Stimulated activated CD8-positive, alpha-beta memory T cell treated with anti-CD3 and anti-CD28 coated beads, Interleukin-2, amount 100 ng/mL, for 48 hours (primary cell): Measurements from ENCODE around the gene MICB.
"Not testable (repeated sequence)": the region's sequence is repeated elsewhere in the genome, so short reads cannot be mapped to it uniquely, and the experiment has no call there.

Source experiments
- DNase-seq, 2 donors: peaks; one replicate each; pipeline ENCODE4 v3.0.0-alpha.2; 2020; ENCODE audit warnings: low read depth in 2 of 2

MICB gene

DNA sequence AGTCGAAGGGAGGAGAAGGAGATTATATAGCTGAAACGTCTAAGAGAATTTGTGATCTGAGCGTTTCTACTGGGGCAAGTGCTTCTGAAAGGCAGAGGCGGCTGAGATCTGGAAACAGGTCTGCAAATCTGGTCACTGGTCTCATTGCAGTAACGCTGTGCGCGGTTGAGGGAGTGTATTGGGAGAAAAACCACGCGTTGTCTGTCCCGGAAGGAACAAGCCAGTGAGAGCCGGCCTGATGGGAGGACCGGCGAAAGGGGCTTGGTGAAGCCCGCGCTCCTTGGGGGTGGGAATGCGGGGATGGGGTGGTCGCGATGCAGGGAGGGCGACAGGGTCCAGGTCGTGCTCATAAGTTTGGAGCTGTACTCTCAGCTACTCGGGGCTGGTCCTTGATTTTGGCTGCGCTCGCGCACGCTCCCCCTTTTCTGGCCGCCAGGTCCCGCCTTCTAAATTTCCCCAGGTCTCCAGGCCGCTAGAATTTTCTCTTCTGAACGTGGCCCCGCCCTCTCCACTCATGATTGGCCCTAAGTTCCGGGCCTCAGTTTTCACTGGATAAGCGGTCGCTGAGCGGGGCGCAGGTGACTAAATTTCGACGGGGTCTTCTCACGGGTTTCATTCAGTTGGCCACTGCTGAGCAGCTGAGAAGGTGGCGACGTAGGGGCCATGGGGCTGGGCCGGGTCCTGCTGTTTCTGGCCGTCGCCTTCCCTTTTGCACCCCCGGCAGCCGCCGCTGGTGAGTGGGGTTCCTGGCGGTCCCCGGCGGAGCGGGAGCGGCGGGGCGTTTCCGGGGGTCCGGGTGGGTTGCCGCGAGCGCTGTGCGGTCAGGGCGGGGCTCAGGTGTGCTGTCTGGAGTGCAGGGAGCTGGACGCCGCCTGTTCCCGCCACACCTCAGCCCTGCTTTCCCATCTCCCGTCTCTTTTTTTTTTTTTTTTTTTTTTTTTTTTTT is at the start of gene MICB:
Gene MICB, plus strand, starts transcription at position 615 of the 946 bp plus-strand sequence. Its CDS starts 49 bp downstream, at position 664.
- DNase-seq = peak; percentile 77 to 80

DNA sequence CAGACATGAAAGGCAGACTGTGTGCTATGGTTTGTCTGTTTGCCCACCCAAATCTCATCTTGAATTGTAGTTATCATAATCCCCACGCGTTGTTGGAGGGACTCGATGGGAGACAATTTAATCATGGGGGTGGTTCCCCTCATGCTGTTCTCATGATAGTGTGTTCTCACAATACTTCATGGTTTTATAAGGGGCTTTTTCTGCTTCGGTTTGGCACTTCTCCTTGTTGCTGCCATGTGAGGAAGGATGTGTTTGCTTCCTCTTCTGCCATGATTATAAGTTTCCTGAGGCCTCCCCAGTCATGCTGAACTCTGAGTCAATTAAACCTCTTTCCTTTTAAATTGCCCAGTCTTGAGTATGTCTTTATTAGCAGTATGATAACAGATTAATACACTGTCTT is 47.2 kb upstream of the MICB start:
- no peak for DNase-seq

DNA sequence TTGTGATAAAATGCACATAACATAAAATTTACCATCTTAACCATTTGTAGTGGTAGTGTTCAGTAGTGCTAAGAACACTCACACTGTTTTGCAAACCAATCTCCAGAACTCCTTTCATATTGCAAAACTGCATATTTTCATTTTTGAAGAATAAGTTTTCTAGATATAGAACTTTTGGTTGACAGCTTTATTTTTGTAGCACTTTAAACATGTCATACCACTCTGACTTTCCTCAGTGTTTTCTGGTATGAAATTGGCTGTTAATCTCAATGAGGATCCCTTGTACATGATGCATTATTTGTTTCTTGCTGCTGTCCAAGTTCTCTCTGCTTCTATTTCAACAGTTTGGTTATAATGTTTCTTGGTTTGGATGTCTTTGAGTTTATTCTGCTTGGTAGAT is 45.1 kb upstream of the MICB start:
- DNase-seq = no peak

DNA sequence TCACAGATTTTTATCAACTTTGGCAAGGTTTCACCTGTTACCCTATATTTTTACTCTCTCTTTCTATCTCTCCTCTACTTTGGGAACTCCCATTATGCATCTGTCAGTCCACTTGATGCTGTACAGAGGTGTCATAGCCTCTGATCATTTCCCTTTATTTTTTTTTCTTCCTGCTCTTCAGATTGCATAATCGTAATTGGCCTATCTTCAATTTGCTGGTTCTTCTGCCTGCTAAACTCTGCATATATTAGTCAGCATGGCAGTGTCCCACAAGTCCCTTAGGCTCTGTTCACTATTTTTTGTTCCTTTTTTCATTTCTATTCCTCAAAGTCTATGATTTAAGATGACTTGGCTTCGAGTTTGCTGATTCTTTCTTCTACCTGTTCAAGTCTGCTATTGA is 44.7 kb upstream of the MICB start:
- no peak for DNase-seq

DNA sequence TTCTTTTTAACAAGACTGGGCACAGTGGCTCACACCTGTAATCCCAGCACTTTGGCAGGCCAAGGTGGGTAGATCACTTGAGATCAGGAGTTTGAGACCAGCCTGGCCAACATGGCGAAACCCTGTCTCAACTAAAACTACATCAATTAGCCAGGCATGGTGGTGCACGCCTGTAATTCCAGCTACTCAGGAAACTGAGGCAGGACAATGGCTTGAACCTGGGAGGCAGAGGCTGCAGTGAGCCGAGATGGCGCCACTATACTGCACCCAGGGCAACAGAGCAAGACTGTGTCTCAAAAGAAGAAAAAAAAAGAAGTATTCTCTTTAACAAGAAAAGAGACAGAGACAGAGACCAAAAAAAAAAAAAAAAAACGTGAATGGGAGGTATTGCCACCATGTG is 38.1 kb upstream of the MICB start:
- not testable (repeated sequence) for DNase-seq

DNA sequence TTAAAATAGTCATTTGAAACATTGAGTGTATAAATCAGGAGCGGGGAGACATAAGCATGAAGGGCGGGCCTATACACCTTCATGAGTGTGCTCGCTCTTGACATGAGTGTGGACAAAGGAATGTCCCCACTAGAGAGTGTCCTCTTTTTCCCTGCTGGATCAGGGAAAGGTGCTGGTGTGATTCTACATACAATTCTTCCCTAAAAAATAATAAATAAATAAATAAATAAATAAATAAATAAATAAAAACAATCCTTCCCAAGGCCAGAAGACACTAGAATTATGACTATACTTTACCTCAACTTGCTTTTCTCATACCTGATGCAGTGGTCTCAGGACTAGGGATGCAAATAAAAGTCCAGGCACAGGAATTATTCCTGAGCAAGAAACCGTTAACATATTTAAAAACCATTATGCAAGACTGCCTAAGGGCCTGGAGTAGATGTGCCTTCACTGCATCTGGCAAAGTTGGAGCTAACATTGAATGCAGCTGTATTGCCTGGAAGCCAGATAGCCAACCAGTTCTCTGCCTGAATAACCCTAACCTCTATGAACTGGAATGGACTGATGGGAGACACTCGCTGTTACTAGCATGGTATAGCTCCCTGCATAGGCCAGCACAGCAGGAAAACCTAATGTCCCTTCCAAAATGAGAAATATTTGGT is 37.5 kb upstream of the MICB start:
- DNase-seq = no peak

DNA sequence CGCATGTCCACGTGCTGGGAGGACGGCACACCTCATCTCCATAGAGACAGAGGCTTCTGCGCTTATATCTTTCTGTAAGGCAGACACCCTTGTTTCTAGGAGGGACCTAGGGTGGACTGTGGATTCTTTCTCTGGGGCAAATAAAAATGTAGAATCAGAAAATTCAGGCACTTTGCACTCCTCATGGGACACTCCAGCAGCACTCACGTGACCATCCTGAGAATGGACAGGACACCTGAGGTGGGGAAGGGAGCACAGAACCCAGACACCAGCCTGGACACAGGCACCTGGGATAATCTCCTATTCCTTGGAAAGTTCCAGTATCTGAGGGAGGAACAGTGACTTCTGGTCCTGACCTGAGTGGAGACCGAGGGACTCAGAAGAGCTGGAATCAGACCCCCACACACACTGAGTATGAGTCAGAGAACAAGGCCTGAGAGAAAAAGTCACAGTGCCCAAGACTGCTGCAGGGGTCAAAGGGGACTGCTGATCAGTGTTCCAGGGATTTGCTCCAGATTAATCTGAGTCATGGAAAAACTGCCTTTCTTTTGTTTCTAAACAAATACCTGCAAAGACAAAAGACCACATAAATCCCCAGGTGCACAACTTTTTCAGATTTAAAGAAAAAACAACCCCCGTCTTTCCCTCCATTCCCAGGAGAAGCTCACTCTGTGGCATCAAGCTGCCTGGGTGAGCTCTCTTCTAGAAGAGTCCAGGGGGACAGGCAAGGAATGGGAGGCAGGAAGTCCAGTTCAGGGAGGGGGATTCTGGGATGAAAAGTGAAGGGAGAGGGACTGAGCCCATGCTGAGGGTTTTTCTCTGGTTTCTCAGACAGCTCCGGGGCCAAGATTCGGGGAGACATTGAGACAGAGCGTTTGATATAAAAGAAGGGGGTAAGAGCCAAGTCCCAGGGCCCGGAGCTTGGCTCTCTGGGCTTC is 35.6 kb upstream of the MICB start:
- DNase-seq = no peak

DNA sequence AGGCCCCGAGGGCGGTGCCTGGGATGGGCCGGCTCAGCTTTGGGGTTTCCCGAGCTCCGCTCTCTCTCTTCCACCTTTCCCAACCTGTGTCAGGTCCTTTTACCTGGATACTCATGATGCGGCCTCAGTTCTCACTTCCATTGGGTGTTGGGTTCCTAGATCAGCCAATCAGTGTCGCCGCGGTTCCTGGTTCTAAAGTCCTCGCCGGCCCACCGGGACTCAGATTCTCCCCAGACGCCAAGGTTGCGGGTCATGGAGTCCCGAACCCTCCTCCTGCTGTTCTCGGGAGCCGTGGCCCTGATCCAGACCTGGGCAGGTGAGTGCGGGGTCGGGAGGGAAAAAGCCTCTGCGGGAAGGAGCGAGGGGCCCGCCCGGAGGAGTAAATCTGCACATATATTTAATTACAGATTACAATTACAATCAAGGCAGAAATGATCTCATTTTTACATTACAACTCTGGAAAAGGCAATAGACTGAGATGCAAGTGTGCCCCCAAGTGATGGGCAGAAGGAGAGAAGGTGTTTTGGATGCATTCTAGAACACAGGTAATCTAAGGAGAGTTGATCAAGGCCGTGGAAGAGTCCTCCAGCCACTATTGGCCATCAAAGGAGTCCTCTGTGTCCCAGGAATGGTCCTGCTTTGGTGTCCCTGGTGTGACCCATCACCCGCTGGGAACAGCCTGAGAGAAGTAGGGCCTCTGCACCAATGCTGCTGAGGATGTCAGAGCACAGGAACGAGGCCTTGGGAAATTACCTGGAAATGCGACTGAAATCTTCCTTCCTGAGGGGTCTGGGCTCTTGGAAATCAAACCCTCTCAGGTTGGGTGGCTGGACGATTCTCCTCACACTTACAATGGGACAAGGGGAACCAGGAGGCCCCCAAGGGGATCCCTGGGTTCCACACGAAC is 34.7 kb upstream of the MICB start:
- peak; percentile 66 to 83 for DNase-seq

DNA sequence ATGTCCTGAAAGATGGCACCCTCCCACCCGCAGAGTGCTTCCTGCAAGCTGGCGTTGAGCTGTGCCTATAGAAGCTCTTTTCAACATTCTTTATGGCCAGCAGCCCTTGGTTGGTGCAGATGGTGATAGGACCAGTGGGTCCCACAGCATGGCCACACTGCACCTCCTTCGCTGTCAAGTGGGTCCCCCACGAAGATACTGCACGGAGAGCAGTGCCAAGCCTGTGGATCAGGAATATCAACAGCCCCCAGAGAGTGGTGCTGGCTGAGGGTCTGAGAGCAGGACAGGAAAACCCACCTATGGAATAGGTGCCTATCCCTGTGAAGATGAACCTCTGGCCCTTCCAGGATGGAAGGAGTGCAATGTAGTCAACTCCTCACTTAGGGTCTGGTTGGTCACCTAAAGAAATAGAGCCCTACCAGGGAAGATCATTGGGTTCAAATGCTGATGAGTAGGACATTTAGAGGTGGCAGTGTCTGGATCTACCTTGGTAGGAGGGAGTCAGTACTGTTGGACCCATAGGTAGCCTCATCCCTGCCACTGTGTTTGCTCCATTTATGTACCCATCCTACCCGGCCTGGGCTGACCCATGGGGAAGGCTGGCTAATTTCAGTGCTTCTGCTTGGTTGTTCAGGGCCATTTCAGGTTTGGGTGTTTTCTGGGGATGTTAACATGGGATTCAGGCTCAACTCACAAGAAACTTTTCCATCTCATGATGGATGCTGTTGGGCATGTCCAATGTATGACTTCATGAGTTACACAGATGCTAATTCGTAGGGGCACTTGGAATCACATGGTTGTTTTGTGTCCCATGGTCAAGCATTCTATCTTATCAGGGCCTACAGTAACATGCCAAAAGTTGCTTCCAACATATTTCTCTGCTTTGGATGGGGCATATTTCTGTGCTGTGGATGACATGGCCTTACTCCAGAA is 33.4 kb upstream of the MICB start:
- DNase-seq = no peak

DNA sequence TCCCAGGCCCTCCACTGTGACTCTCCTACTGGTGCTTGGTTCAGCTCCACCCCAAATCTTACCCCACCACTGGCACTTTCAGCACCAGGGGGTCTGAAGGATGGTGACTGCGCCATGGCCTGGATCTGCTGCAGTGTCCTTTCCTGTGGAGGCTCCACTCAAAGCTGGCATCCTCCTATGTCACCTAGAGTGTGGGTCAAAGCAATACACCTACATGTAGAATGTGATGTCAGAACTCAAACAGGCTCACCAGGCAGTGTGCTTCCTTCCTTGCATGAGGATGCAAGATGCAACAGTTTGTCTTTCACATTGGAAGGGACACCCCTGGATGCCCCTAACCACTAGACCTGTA is 32.8 kb upstream of the MICB start:
- no peak for DNase-seq

DNA sequence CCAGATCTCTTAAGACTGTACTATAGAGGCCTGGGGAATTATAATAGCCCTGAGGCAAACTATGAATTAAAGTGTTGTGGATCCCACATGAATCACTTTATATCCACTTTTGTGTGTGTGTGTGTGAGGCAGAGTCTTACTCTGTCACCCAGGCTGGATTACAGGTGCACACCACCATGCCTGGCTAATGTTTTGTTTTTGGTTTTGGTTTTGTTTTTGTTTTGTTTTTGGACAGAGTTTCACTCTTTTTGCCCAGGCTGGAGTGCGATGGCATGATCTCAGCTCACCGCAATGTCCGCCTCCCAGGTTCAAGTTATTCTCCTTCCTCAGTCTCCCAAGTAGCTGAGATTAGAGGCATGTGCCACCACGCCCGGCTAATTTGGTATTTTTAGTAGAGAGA is 32.2 kb upstream of the MICB start:
- no peak for DNase-seq

DNA sequence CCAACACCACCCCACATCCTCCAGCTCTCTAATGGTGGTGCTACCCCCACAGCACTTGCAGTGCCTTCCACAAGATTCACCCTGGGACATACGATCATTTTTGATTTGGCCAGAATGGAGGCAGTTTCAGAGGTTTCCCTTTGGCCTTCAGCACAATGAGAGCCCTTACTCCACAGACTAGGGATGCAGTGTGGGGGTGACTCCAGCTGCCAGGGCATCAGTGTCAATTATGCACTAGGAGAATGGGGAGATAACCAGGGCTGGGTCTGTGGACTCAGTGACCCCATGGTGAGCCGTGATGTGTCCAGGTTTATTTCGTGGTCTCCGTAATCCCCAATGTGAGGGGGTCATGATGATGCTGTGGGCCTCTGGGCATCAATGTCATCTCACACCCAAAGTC is 31.5 kb upstream of the MICB start:
- DNase-seq = no peak

DNA sequence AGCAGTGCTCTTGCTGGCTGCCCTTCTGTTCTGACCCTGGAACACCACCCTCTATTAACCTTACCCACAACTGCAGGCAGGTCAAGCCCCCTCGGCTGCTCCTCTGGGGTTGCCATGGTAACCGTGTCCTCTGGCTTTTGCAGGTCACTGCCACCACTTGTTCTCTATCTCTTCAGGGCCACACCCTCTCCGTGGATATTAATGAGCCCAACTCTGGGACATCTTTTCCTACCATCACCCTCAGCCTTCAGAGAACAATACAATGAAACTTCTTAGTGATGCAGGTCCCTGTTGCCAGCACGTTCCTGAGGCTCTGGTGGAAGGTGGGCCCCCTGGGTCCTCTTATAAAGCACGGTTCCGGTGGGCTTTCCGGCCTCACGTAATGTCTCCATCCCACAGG is 30.8 kb upstream of the MICB start:
- DNase-seq = no peak

DNA sequence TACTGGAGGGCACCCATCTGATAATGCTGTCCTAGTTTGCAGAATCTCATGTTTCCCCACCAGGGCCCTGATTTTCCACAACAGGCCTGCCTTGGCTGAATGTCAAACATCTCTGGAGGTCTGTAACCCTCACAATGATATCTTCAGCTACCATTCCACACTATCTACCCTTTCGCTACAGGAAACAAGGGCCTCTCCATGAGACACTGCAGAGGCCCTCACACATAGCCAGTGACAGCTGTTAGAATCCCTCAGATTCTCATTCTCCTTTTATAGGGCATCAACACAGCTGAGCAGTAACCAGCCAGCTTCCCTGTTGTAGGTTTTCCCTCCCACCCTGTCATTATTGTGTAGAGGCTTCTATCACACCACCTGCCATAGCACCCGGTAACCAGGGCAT is 29.6 kb upstream of the MICB start:
- no peak for DNase-seq

DNA sequence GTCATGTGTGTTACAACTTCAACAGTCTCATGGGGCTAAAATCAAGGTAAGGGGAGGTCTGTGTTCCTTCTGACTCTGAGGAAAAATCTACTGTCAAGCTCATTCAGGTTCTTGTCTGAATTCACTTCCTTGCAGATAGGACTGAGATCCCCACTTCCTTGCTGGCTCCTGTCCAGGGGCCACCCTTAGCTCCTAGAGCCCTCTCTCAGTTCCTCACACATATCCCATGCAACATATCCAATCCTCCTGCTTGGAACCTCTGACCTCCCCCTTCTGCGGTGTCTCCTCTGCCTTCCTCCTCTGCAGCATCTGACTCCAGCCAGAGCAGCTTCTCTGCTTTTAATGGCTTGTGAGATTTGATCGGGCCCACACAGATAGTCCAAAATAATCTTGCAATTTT is 27.1 kb upstream of the MICB start:
- no peak for DNase-seq

DNA sequence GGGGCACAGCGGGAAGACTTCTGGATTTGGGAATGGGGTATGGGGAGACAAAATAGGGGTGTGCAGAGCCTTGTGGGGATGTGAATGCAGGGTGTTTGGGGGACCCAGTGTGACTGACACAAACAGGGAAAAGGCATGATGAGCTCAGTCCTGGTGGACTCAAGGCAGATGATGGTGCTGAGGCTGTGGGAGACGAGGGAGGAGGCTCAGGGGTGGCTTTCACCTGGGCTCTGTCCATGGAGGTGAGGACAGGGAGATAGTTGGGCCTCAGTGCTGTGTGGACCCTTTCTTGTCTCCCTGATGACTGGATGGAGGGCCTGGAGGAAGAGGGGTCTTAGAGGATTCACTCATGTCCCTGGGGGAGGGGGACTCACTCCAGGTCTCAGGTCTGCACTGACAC is 26.2 kb upstream of the MICB start:
- no peak for DNase-seq

DNA sequence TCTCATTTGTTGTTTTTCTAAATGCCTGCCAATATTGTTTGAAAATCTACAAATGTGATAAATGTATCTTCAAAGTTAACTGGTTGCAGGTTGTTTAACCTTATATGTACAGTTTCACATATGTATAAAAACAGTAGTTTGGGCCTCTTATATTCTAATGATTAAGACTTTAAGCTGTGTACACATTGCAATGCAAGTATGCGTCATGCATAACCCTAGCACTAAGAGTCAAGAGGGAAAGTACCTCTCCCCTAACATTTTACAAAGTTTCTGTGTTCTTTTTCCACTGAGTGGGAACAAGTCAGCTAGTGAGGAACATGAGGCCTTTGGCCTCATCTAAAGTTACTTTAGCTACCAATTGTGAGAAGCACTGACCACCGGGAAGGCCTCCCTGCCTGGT is 25.7 kb upstream of the MICB start:
- no peak for DNase-seq

DNA sequence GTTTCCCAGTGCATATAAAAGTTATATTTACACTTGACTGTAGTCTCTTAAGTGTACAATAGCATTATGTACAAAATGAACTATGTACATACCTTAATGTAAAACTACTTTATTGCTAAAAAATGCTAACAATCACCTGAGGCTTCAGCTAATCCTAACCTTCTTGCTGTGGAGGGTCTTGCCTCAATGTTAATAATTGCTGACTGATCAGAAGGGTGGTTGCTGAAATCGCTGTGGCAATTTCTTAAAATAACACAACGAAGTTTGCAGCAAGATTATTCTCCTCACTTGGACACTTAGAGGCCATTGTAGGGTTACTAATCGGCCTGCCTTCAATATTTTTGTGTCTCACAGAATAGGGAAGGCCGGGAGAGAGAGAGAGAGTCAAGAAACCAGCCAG is 24.7 kb upstream of the MICB start:
- DNase-seq = no peak

DNA sequence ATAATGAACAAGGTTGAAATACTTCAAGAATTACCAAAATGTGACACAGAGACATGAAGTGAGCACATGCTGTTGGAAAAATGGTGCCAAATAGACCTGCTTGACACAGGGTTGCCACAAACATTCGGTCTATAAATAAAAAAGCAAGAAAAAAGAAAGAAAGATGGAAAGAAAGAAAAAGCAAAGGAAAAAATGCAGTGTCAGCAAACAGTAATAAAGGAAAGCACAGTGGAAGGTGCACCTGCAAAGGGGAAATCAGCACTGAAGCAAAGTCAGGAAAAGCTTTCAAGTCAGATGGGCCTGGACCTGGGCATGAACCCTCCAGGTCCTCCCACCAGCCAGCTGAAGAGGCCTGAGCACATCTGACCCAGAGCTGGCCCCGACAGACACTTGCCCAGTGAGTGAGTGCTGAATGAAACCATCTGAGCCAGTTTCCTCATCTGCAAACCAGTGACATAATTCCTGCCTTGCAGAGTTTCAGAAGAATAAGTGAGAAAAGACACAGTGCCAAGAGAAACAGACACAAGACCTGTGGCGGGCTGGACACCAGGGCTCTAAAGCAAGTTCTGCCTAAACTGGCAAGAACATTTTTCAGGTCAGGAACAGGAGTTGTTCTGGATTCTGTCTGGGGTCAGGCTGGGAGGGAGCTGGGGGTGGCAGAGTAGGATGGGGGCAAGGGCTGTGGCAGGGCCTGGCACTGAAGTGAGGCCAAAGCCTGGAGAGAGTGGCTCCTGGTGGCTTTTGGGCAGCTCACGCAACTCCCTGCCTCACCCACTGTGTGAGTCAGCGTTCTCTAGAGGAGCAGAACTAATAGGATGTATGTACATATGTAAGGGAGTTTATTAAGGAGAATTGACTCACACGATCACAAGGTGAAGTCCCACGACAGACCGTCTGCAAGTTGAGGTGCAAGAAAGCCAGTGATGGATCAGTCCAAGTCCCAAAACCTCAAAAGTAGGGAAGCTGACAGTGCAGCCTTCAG is 23.9 kb upstream of the MICB start:
- DNase-seq = no peak
